Retinal pigment epithelial cell (primary cell): Measurements from ENCODE around the gene HDAC7.

Experiments
- DNase-seq: peaks from one replicate; pipeline ENCODE4 v3.0.0-alpha.2; 2010; ENCODE audit warnings: low read depth
- H3K4me3 ChIP-seq: 2 replicates; pipeline ENCODE4 v1.5.1; 2011; ENCODE audit warnings: mild to moderate bottlenecking, low read length, control low read depth, moderate library complexity
- CTCF ChIP-seq: conservative IDR thresholded peaks from 2 replicates; pipeline ENCODE4 v1.5.1; 2011; ENCODE audit warnings: low read depth, low read length, control low read depth, inconsistent platforms

Gene HDAC7

GRCh38 chr12:47734725-47735480 is 84.8 kb downstream of the HDAC7 start:
- no peak for TF ChIP-seq CTCF
- no peak overlapping the region for H3K4me3 ChIP-seq
- no peak for DNase-seq

GRCh38 chr12:47733142-47733541 is 86.6 kb downstream of the HDAC7 start:
- H3K4me3 ChIP-seq: no peak overlapping the region
- DNase-seq: no peak
- no peak for TF ChIP-seq CTCF
